ENCODE data around the gene RNF130.
A peak's percentile ranks its signal among the peaks of the same experiment; 100 is the strongest.
"Not testable (repeated sequence)": the region's sequence is repeated elsewhere in the genome, so short reads cannot be mapped to it uniquely, and the experiment has no call there.

The RNF130 gene

GRCh38 chr5:180035206-180035931, 36.2 kb downstream of the RNF130 start:
- DNase-seq (no peak), ATAC-seq (no peak)
- H3K4me3 Mint-ChIP-seq = no peak overlapping the region
- no peak overlapping the region for H3K27ac Mint-ChIP-seq
- H3K27me3 Mint-ChIP-seq = no peaks in the 10 kb centered on the region
- peaks cover 10 to 17% of the 10 kb centered on the region in 2 donors for H3K9me3 Mint-ChIP-seq
- H3K4me1 Mint-ChIP-seq = no peaks in the 10 kb centered on the region

DNA sequence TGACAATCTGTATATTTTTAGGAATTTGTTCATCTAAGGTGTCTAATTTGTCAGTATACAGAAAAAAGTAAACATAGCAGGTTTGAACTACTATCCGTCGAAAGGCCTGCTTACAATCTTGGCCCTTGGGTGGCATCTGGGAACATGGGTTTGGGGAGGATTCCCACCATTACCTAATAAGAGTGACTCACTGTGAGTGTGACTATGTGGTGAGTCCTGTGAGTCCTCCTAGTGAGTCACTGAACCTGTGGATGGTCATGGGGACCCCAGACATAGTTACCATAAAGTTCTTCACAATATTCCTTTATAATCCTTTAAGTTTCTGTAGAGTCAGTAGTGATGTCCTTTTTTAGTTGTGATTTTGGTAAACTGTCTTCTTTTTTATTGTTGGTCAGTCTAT, 37.0 kb downstream of the RNF130 start:
- H3K27me3 Mint-ChIP-seq = no peaks in the 10 kb centered on the region
- DNase-seq = no peak
- no peaks in the 10 kb centered on the region for H3K4me1 Mint-ChIP-seq
- no peak overlapping the region for H3K4me3 Mint-ChIP-seq
- peak; percentile 52 for ATAC-seq
- H3K9me3 Mint-ChIP-seq = peaks cover 10 to 17% of the 10 kb centered on the region in 2 donors
- no peak overlapping the region for H3K27ac Mint-ChIP-seq

- peak overlapping the region in 1 of 2 donors; percentile 9 for H3K27ac Mint-ChIP-seq
- no peak overlapping the region for H3K4me3 Mint-ChIP-seq
- no peaks in the 10 kb centered on the region for H3K27me3 Mint-ChIP-seq
- no peak for ATAC-seq
- H3K9me3 Mint-ChIP-seq = no peaks in the 10 kb centered on the region
- DNase-seq = no peak
- no peaks in the 10 kb centered on the region for H3K4me1 Mint-ChIP-seq
Observed at GRCh38 chr5:180027459-180028089, 44.0 kb downstream of the RNF130 start.

- Mint-ChIP-seq H3K4me1 (no peaks in the 10 kb centered on the region), H3K27me3 (no peaks in the 10 kb centered on the region), H3K27ac (no peak overlapping the region), H3K4me3 (no peak overlapping the region), H3K9me3 (no peaks in the 10 kb centered on the region)
- no peak for DNase-seq
- no peak for ATAC-seq
Observed at GRCh38 chr5:180026734-180027458, 44.7 kb downstream of the RNF130 start.

- H3K27ac Mint-ChIP-seq = no peak overlapping the region
- no peak overlapping the region for H3K4me3 Mint-ChIP-seq
- no peaks in the 10 kb centered on the region for H3K4me1 Mint-ChIP-seq
- DNase-seq = no peak
- H3K27me3 Mint-ChIP-seq = no peaks in the 10 kb centered on the region
- H3K9me3 Mint-ChIP-seq = no peaks in the 10 kb centered on the region
- ATAC-seq = peak; percentile 37
Observed at GRCh38 chr5:180026320-180026719, 45.2 kb downstream of the RNF130 start.

DNA sequence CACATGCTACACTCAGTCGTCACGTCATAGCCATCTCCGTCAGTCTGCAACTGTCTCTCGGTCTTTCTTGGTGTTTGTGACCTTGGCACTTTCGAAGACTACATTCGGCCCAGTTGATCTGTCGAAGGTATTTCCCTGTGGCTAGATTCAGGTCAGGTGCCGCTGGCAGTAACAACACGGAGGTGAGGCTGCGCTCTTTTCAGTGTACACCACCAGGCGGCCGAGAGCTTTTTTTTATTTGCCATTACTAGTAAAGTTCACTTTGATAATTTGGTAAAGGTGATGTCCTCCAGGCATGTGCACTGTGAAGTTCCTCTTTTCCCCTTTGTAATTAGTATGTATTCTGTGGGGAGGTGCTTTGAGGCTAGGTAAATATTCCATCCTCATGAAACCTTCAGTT, 49.7 kb downstream of the RNF130 start:
- ATAC-seq (no peak), DNase-seq (no peak)
- H3K9me3 Mint-ChIP-seq = peaks cover 4 to 10% of the 10 kb centered on the region in 2 donors
- H3K27me3 Mint-ChIP-seq = no peaks in the 10 kb centered on the region
- H3K4me3 Mint-ChIP-seq = no peak overlapping the region
- no peaks in the 10 kb centered on the region for H3K4me1 Mint-ChIP-seq
- no peak overlapping the region for H3K27ac Mint-ChIP-seq

GRCh38 chr5:180020176-180020575, 51.4 kb downstream of the RNF130 start:
- Mint-ChIP-seq H3K4me1 (no peaks in the 10 kb centered on the region), H3K27ac (no peak overlapping the region), H3K9me3 (peaks cover 4 to 10% of the 10 kb centered on the region in 2 donors), H3K4me3 (no peak overlapping the region), H3K27me3 (no peaks in the 10 kb centered on the region)
- no peak for DNase-seq
- ATAC-seq = no peak

- Mint-ChIP-seq H3K4me1 (no peaks in the 10 kb centered on the region), H3K4me3 (no peak overlapping the region), H3K9me3 (peaks cover 4 to 10% of the 10 kb centered on the region in 2 donors), H3K27me3 (no peaks in the 10 kb centered on the region), H3K27ac (no peak overlapping the region)
- ATAC-seq (no peak), DNase-seq (no peak)
Observed at GRCh38 chr5:180018347-180019060, 53.1 kb downstream of the RNF130 start.

- not testable (repeated sequence) for H3K4me3 Mint-ChIP-seq, DNase-seq, H3K9me3 Mint-ChIP-seq, ATAC-seq, H3K27me3 Mint-ChIP-seq, H3K4me1 Mint-ChIP-seq
- H3K27ac Mint-ChIP-seq = peak overlapping the region in 1 of 2 donors; percentile 16
Observed at GRCh38 chr5:180015523-180015922, 56.0 kb downstream of the RNF130 start.

- ATAC-seq (no peak), DNase-seq (no peak)
- Mint-ChIP-seq H3K4me1 (no peaks in the 10 kb centered on the region), H3K9me3 (no peaks in the 10 kb centered on the region), H3K4me3 (no peak overlapping the region), H3K27me3 (no peaks in the 10 kb centered on the region), H3K27ac (no peak overlapping the region)
Observed at GRCh38 chr5:180013678-180014077, 57.9 kb downstream of the RNF130 start.

- no peak overlapping the region for H3K4me3 Mint-ChIP-seq
- DNase-seq (no peak), ATAC-seq (no peak)
- H3K27ac Mint-ChIP-seq = no peak overlapping the region
- H3K9me3 Mint-ChIP-seq = no peaks in the 10 kb centered on the region
- H3K27me3 Mint-ChIP-seq = no peaks in the 10 kb centered on the region
- H3K4me1 Mint-ChIP-seq = peaks cover 10% of the 10 kb centered on the region
Observed at GRCh38 chr5:180012316-180012715, 59.2 kb downstream of the RNF130 start.

- Mint-ChIP-seq H3K27ac (no peak overlapping the region), H3K4me1 (peaks cover 23% of the 10 kb centered on the region), H3K4me3 (no peak overlapping the region), H3K27me3 (no peaks in the 10 kb centered on the region), H3K9me3 (no peaks in the 10 kb centered on the region)
- ATAC-seq (no peak), DNase-seq (no peak)
Observed at GRCh38 chr5:180010636-180011035, 60.9 kb downstream of the RNF130 start.

DNA sequence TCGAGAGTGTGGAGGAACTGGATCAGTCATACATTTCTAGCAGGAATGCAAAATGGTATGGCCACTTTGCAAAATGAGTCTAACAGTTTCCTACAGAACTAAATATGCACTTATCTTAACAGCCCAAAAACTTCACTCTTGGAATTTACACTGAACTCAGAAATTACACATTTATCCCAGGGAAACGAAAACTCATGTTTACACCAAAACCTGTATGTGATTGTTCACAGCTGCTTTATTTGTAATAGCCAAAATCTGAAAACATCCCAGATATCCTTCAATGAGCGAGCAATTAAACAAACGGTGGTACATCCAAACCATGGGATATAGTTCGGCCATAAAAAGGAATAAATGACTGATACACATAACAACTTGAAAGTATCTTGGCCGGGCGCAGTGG, 62.0 kb downstream of the RNF130 start:
- ATAC-seq (no peak), DNase-seq (no peak)
- no peaks in the 10 kb centered on the region for H3K9me3 Mint-ChIP-seq
- peaks cover 23% of the 10 kb centered on the region for H3K4me1 Mint-ChIP-seq
- no peaks in the 10 kb centered on the region for H3K27me3 Mint-ChIP-seq
- no peak overlapping the region for H3K27ac Mint-ChIP-seq
- no peak overlapping the region for H3K4me3 Mint-ChIP-seq

- DNase-seq (no peak), ATAC-seq (no peak)
- Mint-ChIP-seq H3K9me3 (no peaks in the 10 kb centered on the region), H3K27ac (no peak overlapping the region), H3K4me1 (peaks cover 23% of the 10 kb centered on the region), H3K4me3 (no peak overlapping the region), H3K27me3 (no peaks in the 10 kb centered on the region)
Observed at GRCh38 chr5:180008433-180008832, 63.1 kb downstream of the RNF130 start.

- DNase-seq = no peak
- ATAC-seq = no peak
- no peak overlapping the region for H3K4me3 Mint-ChIP-seq
- no peaks in the 10 kb centered on the region for H3K9me3 Mint-ChIP-seq
- peaks cover 23% of the 10 kb centered on the region for H3K4me1 Mint-ChIP-seq
- no peak overlapping the region for H3K27ac Mint-ChIP-seq
- no peaks in the 10 kb centered on the region for H3K27me3 Mint-ChIP-seq
Observed at GRCh38 chr5:180007582-180007981, 64.0 kb downstream of the RNF130 start.

- Mint-ChIP-seq H3K4me3 (no peak overlapping the region), H3K27ac (no peak overlapping the region), H3K9me3 (no peaks in the 10 kb centered on the region), H3K4me1 (peaks cover 23% of the 10 kb centered on the region), H3K27me3 (no peaks in the 10 kb centered on the region)
- no peak for ATAC-seq
- no peak for DNase-seq
Observed at GRCh38 chr5:180006141-180006540, 65.4 kb downstream of the RNF130 start.

Measured in stimulated activated naive CD8-positive, alpha-beta T cell treated with anti-CD3 and anti-CD28 coated beads, Interleukin-15, amount 100 ng/mL, for 72 hours (primary cell).